GM19395 (cell line): Measurements from ENCODE around the gene ECE2.
"Not testable (repeated sequence)": the region's sequence is repeated elsewhere in the genome, so short reads cannot be mapped to it uniquely, and the experiment has no call there.

Source experiments
- ATAC-seq: cut with Tn5 transposase; IDR thresholded peaks from one replicate; pipeline ENCODE4 v1.9.1; 2021; ENCODE audit warnings: mild to moderate bottlenecking, moderate library complexity; ENCODE audit not compliant: unreplicated experiment

The ECE2 gene

GRCh38 chr3:184262764-184263179 is 13.1 kb upstream of the ECE2 start:
- no peak for ATAC-seq

GRCh38 chr3:184267249-184267648 is 8.6 kb upstream of the ECE2 start:
- ATAC-seq = not testable (repeated sequence)

GRCh38 chr3:184272269-184272668 is 3.6 kb upstream of the ECE2 start:
- ATAC-seq = no peak

GRCh38 chr3:184275381-184275701 is 481 bp upstream of the ECE2 start:
- ATAC-seq = no peak

- ATAC-seq = no peak
These were observed 1.5 kb downstream of the ECE2 start for GRCh38 chr3:184277366-184277765.

GRCh38 chr3:184282941-184283340 is 7.1 kb downstream of the ECE2 start:
- ATAC-seq = no peak

GRCh38 chr3:184283681-184284080 is 7.9 kb downstream of the ECE2 start:
- ATAC-seq = no peak

GRCh38 chr3:184284696-184285095 is 8.9 kb downstream of the ECE2 start:
- no peak for ATAC-seq

GRCh38 chr3:184289426-184289938 is 13.7 kb downstream of the ECE2 start:
- ATAC-seq = no peak

- ATAC-seq = no peak
These were observed 14.5 kb downstream of the ECE2 start for GRCh38 chr3:184290331-184290730.

- no peak for ATAC-seq
These were observed 15.4 kb downstream of the ECE2 start for GRCh38 chr3:184291044-184291737.

- ATAC-seq = no peak
These were observed 16.1 kb downstream of the ECE2 start for GRCh38 chr3:184291738-184292445.

- ATAC-seq = no peak
These were observed 19.9 kb downstream of the ECE2 start for GRCh38 chr3:184295771-184296170.

GRCh38 chr3:184296616-184297015 is 20.8 kb downstream of the ECE2 start:
- ATAC-seq = no peak

GRCh38 chr3:184298759-184299487 is 23.1 kb downstream of the ECE2 start, which contains the start of gene PSMD2:
PSMD2 (plus strand) TSS chr3:184299241; CDS start chr3:184299267, 26 bp downstream.
- ATAC-seq = peak; percentile 93

GRCh38 chr3:184299488-184300377 is 23.9 kb downstream of the ECE2 start:
- no peak for ATAC-seq

- no peak for ATAC-seq
These were observed 24.5 kb downstream of the ECE2 start for GRCh38 chr3:184300378-184300720.

- no peak for ATAC-seq
These were observed 29.8 kb downstream of the ECE2 start for GRCh38 chr3:184305577-184305976.

- ATAC-seq = no peak
These were observed 30.6 kb downstream of the ECE2 start for GRCh38 chr3:184306341-184306972.

- no peak for ATAC-seq
These were observed 32.1 kb downstream of the ECE2 start for GRCh38 chr3:184307915-184308314.
